ENCODE data around the gene LIPC. TPM values are rescaled to one million over a fixed set of nuclear protein-coding genes. Genes with fewer than 3 reads are reported as not detected.

The LIPC gene
- total and polyA plus RNA-seq, 7 donors = 0.01 TPM; not detected in 6

- intact Hi-C loops (cut with DNase I) = loop anchor here in 1 of 2 donors (10.0 kb wide), 2 partner anchors 220 to 300 kb away; partner anchors contain the start of gene ADAM10
- no peak for DNase-seq
These were observed 13.0 kb downstream of the LIPC start for GRCh38 chr15:58444658-58445332.

GRCh38 chr15:58445865-58446264, 14.1 kb downstream of the LIPC start:
- no peak overlapping the region for H3K4me3 ChIP-seq
- H3K36me3 ChIP-seq (ENCODE audit: insufficient read depth in 1 of 2, low read depth in 1 of 2) = no peaks in the 10 kb centered on the region
- TF ChIP-seq CTCF (IDR thresholded peaks at IDR 0.05) = no peak
- H3K27ac ChIP-seq = no peak overlapping the region
- DNase-seq (no peak), ATAC-seq (no peak)
- no peaks in the 10 kb centered on the region for H3K27me3 ChIP-seq (ENCODE audit: insufficient read depth in 3 of 3, low read length in 2 of 3)
- H3K4me1 ChIP-seq = peaks cover 11% of the 10 kb centered on the region
- H3K9me3 ChIP-seq = no peaks in the 10 kb centered on the region
- WGBS, 3 donors = 86 to 88% (median 88%) methylated on average over 6 of the region's 6 CpGs
- intact Hi-C loops (cut with DNase I) = loop anchor here in 1 of 2 donors (10.0 kb wide), 2 partner anchors 221 to 299 kb away; partner anchors contain the start of gene ADAM10

More at GRCh38 chr15:58444658-58445332, 13.0 kb downstream of the LIPC start:
- Histone ChIP-seq H3K9me3 (no peaks in the 10 kb centered on the region), H3K27me3 (ENCODE audit: insufficient read depth in 3 of 3, low read length in 2 of 3) (no peaks in the 10 kb centered on the region), H3K27ac (no peak overlapping the region), H3K36me3 (ENCODE audit: insufficient read depth in 1 of 2, low read depth in 1 of 2) (no peaks in the 10 kb centered on the region), H3K4me1 (peaks cover 21% of the 10 kb centered on the region), H3K4me3 (no peak overlapping the region)
- no peak for TF ChIP-seq CTCF (IDR thresholded peaks at IDR 0.05)
- no peak for ATAC-seq
- WGBS, 3 donors = 55 to 70% (median 60%) methylated on average over 11 of the region's 11 CpGs

GRCh38 chr15:58446521-58446920, 14.7 kb downstream of the LIPC start:
- no peak for DNase-seq
- no peaks in the 10 kb centered on the region for H3K27me3 ChIP-seq (ENCODE audit: insufficient read depth in 3 of 3, low read length in 2 of 3)
- TF ChIP-seq CTCF (IDR thresholded peaks at IDR 0.05) = no peak
- no peak overlapping the region for H3K27ac ChIP-seq
- 98% methylated on average over 5 of the region's 5 CpGs for WGBS, 3 donors
- no peaks in the 10 kb centered on the region for H3K9me3 ChIP-seq
- intact Hi-C loops (cut with DNase I) = loop anchor here in 1 of 2 donors (10.0 kb wide), 2 partner anchors 222 to 298 kb away; partner anchors contain the start of gene ADAM10
- no peak overlapping the region for H3K4me3 ChIP-seq
- H3K36me3 ChIP-seq (ENCODE audit: insufficient read depth in 1 of 2, low read depth in 1 of 2) = no peaks in the 10 kb centered on the region
- no peak for ATAC-seq
- peaks cover 4% of the 10 kb centered on the region for H3K4me1 ChIP-seq

- Histone ChIP-seq H3K36me3 (ENCODE audit: insufficient read depth in 1 of 2, low read depth in 1 of 2) (no peaks in the 10 kb centered on the region), H3K27me3 (ENCODE audit: insufficient read depth in 3 of 3, low read length in 2 of 3) (no peaks in the 10 kb centered on the region), H3K27ac (no peak overlapping the region), H3K9me3 (no peaks in the 10 kb centered on the region), H3K4me1 (no peaks in the 10 kb centered on the region), H3K4me3 (no peak overlapping the region)
- 73 to 79% (median 78%) methylated on average over 10 of the region's 10 CpGs for WGBS, 3 donors
- ATAC-seq (no peak), DNase-seq (no peak)
- intact Hi-C loops (cut with DNase I) = loop anchor here in 1 of 2 donors (10.0 kb wide), 2 partner anchors 223 to 297 kb away; partner anchors contain the start of gene ADAM10
- TF ChIP-seq CTCF (IDR thresholded peaks at IDR 0.05) = no peak
These were observed 15.7 kb downstream of the LIPC start for GRCh38 chr15:58447271-58448010.
